ENCODE measurements around the gene MRM2.

The MRM2 gene

GRCh38 chr7:2200584-2200980 lies 41.4 kb downstream of the MRM2 start:
- H3K4me3 ChIP-seq (ENCODE audit: low read depth, low read length), result no peak overlapping the region
- TF ChIP-seq CTCF (IDR thresholded peaks at IDR 0.05; ENCODE audit: low read depth, low read length), result no peak
- no peak for DNase-seq (ENCODE audit: low read depth, low spot score)
- in situ Hi-C loops (cut with HindIII; ENCODE audit: low sequenced_read_pairs), result no loop called here

DNA sequence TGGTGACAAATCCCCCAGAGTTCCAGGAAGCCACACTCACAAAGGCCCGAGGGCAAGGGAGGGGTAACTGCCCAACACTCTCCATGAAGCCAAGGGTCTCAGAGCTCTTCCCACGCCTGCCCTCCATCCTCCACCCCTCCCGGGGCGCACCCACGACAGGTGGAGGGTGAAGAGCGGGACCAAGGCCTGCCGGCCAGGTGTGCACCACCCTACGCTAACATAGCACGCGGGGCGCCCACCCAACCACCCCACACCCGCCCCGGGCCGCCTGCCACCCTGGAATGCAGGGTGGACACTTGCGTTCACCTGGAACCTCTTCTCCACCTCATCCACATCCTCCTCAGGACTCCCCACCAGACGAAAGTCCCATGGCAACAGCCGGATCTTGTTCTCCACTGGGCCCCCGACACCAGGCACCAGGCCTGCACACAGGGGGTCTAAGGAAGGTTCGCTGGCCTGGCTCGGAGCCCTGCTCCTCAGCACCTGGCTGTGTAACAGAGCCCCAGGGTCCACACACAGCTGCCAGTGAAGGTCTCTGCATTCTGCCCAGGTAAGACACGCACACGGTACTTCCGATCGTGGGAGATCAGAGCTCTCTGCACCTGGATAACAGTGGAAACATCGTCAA lies 41.9 kb downstream of the MRM2 start:
- H3K4me3 ChIP-seq (ENCODE audit: low read depth, low read length), result no peak overlapping the region
- in situ Hi-C loops (cut with HindIII; ENCODE audit: low sequenced_read_pairs), result no loop called here
- TF ChIP-seq CTCF (IDR thresholded peaks at IDR 0.05; ENCODE audit: low read depth, low read length), result no peak
- DNase-seq (ENCODE audit: low read depth, low spot score), result no peak

DNA sequence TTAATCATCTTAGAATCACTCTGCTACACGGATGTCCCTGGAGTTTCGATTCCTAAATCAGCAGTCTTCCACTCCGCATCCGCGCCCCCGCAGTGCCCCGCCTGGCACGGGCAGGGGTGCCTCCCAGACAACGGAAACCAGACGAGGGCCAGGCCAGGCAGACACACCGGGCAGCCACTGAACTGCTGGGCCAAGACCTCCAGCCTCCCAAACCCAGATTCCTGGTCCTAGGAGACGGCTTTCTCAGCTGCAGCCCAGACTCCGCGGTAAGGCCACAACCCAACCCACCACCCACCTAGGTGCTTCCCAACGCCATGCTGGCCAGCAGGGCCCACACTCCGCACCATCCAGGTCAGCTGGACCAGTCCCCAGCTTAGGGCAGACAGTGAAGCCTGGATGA lies 42.5 kb downstream of the MRM2 start:
- no peak overlapping the region for H3K4me3 ChIP-seq (ENCODE audit: low read depth, low read length)
- no peak for DNase-seq (ENCODE audit: low read depth, low spot score)
- in situ Hi-C loops (cut with HindIII; ENCODE audit: low sequenced_read_pairs), result no loop called here
- no peak for TF ChIP-seq CTCF (IDR thresholded peaks at IDR 0.05; ENCODE audit: low read depth, low read length)

GRCh38 chr7:2198760-2199159 lies 43.2 kb downstream of the MRM2 start:
- in situ Hi-C loops (cut with HindIII; ENCODE audit: low sequenced_read_pairs), result no loop called here
- no peak for TF ChIP-seq CTCF (IDR thresholded peaks at IDR 0.05; ENCODE audit: low read depth, low read length)
- H3K4me3 ChIP-seq (ENCODE audit: low read depth, low read length), result no peak overlapping the region
- DNase-seq (ENCODE audit: low read depth, low spot score), result no peak

DNA sequence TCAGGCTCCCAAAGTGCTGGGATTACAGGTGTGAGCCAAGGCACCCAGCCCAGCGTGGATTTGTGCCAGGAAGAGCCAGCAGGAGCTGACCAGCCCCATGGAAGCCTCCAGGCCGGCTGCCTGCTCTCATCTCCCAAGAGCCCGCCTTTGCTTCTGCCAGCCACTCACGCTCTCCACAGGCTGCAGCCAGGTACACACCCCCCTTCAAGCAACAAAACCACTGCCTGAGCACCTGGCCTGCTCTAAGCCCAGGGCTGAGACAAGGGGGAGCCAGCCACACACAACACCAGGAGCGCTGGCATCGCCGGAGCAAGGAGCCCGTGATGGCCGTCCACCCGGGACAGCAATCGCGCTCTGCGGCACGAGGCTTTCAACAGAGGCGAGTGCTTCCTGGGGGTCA lies 43.8 kb downstream of the MRM2 start:
- in situ Hi-C loops (cut with HindIII; ENCODE audit: low sequenced_read_pairs), result no loop called here

DNA sequence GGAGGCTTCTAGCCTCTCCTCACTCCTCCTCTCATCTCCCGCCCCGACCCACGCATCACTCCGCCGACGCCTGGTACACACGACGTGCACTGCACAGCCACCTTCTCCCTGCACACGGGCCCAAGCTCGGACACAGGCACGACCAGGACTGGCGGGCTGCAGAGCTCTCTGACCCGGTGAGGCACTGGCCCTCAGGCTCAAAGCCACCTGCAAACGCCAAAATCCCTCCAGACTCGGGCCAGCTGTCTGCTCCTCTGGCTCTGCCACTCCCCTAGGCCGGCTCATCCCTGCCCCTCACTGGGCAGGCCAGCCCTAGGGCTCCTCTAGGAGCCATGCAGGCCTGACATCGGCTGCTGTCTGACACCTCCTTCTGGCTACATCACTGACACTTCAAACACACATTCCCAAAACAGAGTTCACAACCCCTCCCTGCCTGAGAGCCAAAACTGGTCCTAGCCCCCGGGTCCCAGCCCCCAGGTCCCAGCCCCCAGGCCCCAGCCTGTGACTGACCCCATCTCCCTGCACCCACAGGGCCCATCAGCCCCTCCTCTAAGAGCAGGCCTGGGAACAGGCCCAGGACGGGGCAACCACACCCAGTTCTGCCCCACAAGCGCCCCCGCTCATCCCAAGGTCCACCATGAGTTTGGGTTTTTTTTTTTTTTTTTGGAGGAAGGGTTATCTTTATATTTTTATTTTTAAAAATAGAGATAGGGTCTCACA lies 44.4 kb downstream of the MRM2 start:
- no peak for DNase-seq (ENCODE audit: low read depth, low spot score)
- H3K4me3 ChIP-seq (ENCODE audit: low read depth, low read length), result no peak overlapping the region
- in situ Hi-C loops (cut with HindIII; ENCODE audit: low sequenced_read_pairs), result no loop called here
- no peak for TF ChIP-seq CTCF (IDR thresholded peaks at IDR 0.05; ENCODE audit: low read depth, low read length)

More for the DNA sequence above, 43.8 kb downstream of the MRM2 start:
- no peak for DNase-seq (ENCODE audit: low read depth, low spot score)
- no peak overlapping the region for H3K4me3 ChIP-seq (ENCODE audit: low read depth, low read length)
- no peak for TF ChIP-seq CTCF (IDR thresholded peaks at IDR 0.05; ENCODE audit: low read depth, low read length)
